Kidney (tissue), 14 donors: Measurements from ENCODE around the gene FBLN1. TPM values are rescaled to one million over a fixed set of nuclear protein-coding genes. Genes with fewer than 3 reads are reported as not detected.

Source experiments
- DNase-seq, 5 donors: peaks; one replicate each; pipeline ENCODE4 v3.0.0-alpha.2; 2013 to 2020
- FAIRE-seq: peaks from 2 replicates; lab custom pipeline; 2012; peaks lifted over from hg19 to GRCh38; lab: Jason Lieb, UNC
- H3K27ac ChIP-seq, 2 donors: one replicate each; pipeline ENCODE4 v1.7.0; 2013; ENCODE audit warnings: low read depth in 2 of 2, low read length in 2 of 2, inconsistent platforms in 1 of 2
- H3K27me3 ChIP-seq: one replicate; pipeline ENCODE4 v1.7.1; 2013; ENCODE audit warnings: low read length, inconsistent platforms; ENCODE audit not compliant: control insufficient read depth, insufficient read depth
- H3K36me3 ChIP-seq, 3 donors: one replicate each; pipeline versions ENCODE4 v1.7.0 to v1.7.1; 2013; ENCODE audit warnings: low read length in 3 of 3, control low read depth in 1 of 3, inconsistent platforms in 1 of 3; ENCODE audit not compliant: insufficient read depth in 3 of 3, control insufficient read depth in 2 of 3
- H3K4me1 ChIP-seq, 3 donors: one replicate each; pipeline versions ENCODE4 v1.7.0 to v1.7.1; 2013; ENCODE audit warnings: low read length in 3 of 3, inconsistent platforms in 1 of 3, low read depth in 1 of 3; ENCODE audit not compliant: control insufficient read depth in 2 of 3, insufficient read depth in 2 of 3
- H3K4me3 ChIP-seq, 3 donors: one replicate each; pipeline versions ENCODE4 v1.7.0 to v1.8.1; 2013; ENCODE audit warnings: low read length in 3 of 3, control low read depth in 1 of 3, inconsistent platforms in 1 of 3
- H3K9ac ChIP-seq, 3 donors: one replicate each; pipeline versions ENCODE4 v1.7.0 to v1.7.1; 2013; ENCODE audit warnings: low read length in 3 of 3, control low read depth in 1 of 3, inconsistent platforms in 1 of 3
- H3K9me3 ChIP-seq, 3 donors: one replicate each; pipeline versions ENCODE4 v1.7.0 to v1.7.1; 2013; ENCODE audit warnings: low read length in 3 of 3, control low read depth in 1 of 3, inconsistent platforms in 1 of 3; ENCODE audit not compliant: control insufficient read depth in 2 of 3, insufficient read depth in 1 of 3
- CTCF ChIP-seq: IDR thresholded peaks from 3 replicates; pipeline ENCODE4 v1.5.1; 2012; ENCODE audit warnings: mild to moderate bottlenecking, moderate library complexity, borderline replicate concordance; ENCODE audit not compliant: insufficient read depth; ENCODE audit errors: extremely low read depth
- intact Hi-C: fragments of 100-400 bp; cut with DNase I; formaldehyde crosslinking; loops from one replicate; pipeline ENCODE4 v1.11.1; 2022
- polyA plus RNA-seq: library from polyadenylated mRNA; stranded (reverse); fragments of 350-450 nt; fragmentation: Illumina TruSeq; extraction: RNeasy Lipid Tissue Mini Kit (QIAGEN cat#74804); gene quantifications from one replicate; pipeline ENCODE4 v1.2.3, GENCODE V29; 2014; ENCODE audit warnings: low read depth, low replicate concordance; ENCODE audit not compliant: insufficient read depth
- total RNA-seq: library from RNA; stranded (reverse); fragmentation: NEBNext Ultra II Directional; extraction: Animal tissue kit (Norgen Biotek cat#: 25700); gene quantifications from one replicate; pipeline ENCODE4 v1.2.1, GENCODE V29; 2021
- donor health status: control.
- donor health status: control.
- donor health status: control.
- donor health status: control.
- donor health status: control.
- donor health status: DM: yes; HTN: yes; CAD: no.
- donor health status: Normal renal cell carcinoma (clear cell type).

Gene FBLN1
- total and polyA plus RNA-seq, 2 donors from 2014 or later, result 23.3 to 105 TPM

- no peaks in the 10 kb centered on the region for H3K4me1 ChIP-seq
- peak in 1 of 5 donors; percentile 59 for DNase-seq
- H3K4me3 ChIP-seq, result no peak overlapping the region
- no peak overlapping the region for H3K9ac ChIP-seq
- intact Hi-C loops, result loop anchor here (10.0 kb wide), 1 partner anchor 65 kb away; no protein-coding TSS in a partner anchor
- FAIRE-seq, result no peak
- no peaks in the 10 kb centered on the region for H3K36me3 ChIP-seq
- no peak overlapping the region for H3K27ac ChIP-seq
- no peaks in the 10 kb centered on the region for H3K9me3 ChIP-seq
- TF ChIP-seq CTCF, result no peak
- H3K27me3 ChIP-seq, result no peaks in the 10 kb centered on the region
Measured at GRCh38 chr22:45579806-45580725, 77.4 kb downstream of the FBLN1 start.

GRCh38 chr22:45580726-45581381, 78.2 kb downstream of the FBLN1 start:
- intact Hi-C loops, result loop anchor here (10.0 kb wide), 1 partner anchor 64 kb away; no protein-coding TSS in a partner anchor
- no peak overlapping the region for H3K9ac ChIP-seq
- no peak overlapping the region for H3K27ac ChIP-seq
- H3K36me3 ChIP-seq, result no peaks in the 10 kb centered on the region
- H3K4me3 ChIP-seq, result no peak overlapping the region
- no peak for TF ChIP-seq CTCF
- H3K4me1 ChIP-seq, result no peaks in the 10 kb centered on the region
- H3K9me3 ChIP-seq, result no peaks in the 10 kb centered on the region
- FAIRE-seq (no peak), DNase-seq (peak in 1 of 5 donors; percentile 49)
- no peaks in the 10 kb centered on the region for H3K27me3 ChIP-seq

- intact Hi-C loops, result loop anchor here (10.0 kb wide), 1 partner anchor 63 kb away; no protein-coding TSS in a partner anchor
- Histone ChIP-seq H3K4me3 (no peak overlapping the region), H3K4me1 (no peaks in the 10 kb centered on the region), H3K9me3 (no peaks in the 10 kb centered on the region), H3K27ac (no peak overlapping the region), H3K36me3 (no peaks in the 10 kb centered on the region), H3K27me3 (no peaks in the 10 kb centered on the region), H3K9ac (no peak overlapping the region)
- DNase-seq, result peak in 1 of 5 donors; percentile 68
- FAIRE-seq, result no peak
- no peak for TF ChIP-seq CTCF
Measured at GRCh38 chr22:45581549-45582080, 78.9 kb downstream of the FBLN1 start.
